ENCODE data around the gene SHOX.

The SHOX gene

GRCh38 chrX:694800-695199, 64.2 kb downstream of the SHOX start:
- TF ChIP-seq CTCF (IDR thresholded peaks at IDR 0.05) (no peak), ZFX (IDR thresholded peaks at IDR 0.05; ENCODE audit: borderline replicate concordance) (no peak)
- no peak overlapping the region for H3K27ac ChIP-seq

GRCh38 chrX:698206-698605, 67.6 kb downstream of the SHOX start:
- H3K27ac ChIP-seq, result no peak overlapping the region
- TF ChIP-seq ZFX (IDR thresholded peaks at IDR 0.05; ENCODE audit: borderline replicate concordance) (no peak), CTCF (IDR thresholded peaks at IDR 0.05) (no peak)

GRCh38 chrX:700936-701335, 70.3 kb downstream of the SHOX start:
- no peak for TF ChIP-seq CTCF (IDR thresholded peaks at IDR 0.05)
- no peak for TF ChIP-seq ZFX (IDR thresholded peaks at IDR 0.05; ENCODE audit: borderline replicate concordance)
- no peak overlapping the region for H3K27ac ChIP-seq

- H3K27ac ChIP-seq, result no peak overlapping the region
- TF ChIP-seq ZFX (IDR thresholded peaks at IDR 0.05; ENCODE audit: borderline replicate concordance) (no peak), CTCF (IDR thresholded peaks at IDR 0.05) (no peak)
These were observed 71.1 kb downstream of the SHOX start for GRCh38 chrX:701673-702072.

- no peak for TF ChIP-seq CTCF (IDR thresholded peaks at IDR 0.05)
- TF ChIP-seq ZFX (IDR thresholded peaks at IDR 0.05; ENCODE audit: borderline replicate concordance), result no peak
- no peak overlapping the region for H3K27ac ChIP-seq
These were observed 72.9 kb downstream of the SHOX start for GRCh38 chrX:703466-703865.

GRCh38 chrX:703866-704265, 73.3 kb downstream of the SHOX start:
- no peak overlapping the region for H3K27ac ChIP-seq

More at GRCh38 chrX:703866-704265, 73.3 kb downstream of the SHOX start:
- TF ChIP-seq ZFX (IDR thresholded peaks at IDR 0.05; ENCODE audit: borderline replicate concordance) (no peak), CTCF (IDR thresholded peaks at IDR 0.05) (no peak)
